Measurements from ENCODE around the gene CCDC196.

DNA sequence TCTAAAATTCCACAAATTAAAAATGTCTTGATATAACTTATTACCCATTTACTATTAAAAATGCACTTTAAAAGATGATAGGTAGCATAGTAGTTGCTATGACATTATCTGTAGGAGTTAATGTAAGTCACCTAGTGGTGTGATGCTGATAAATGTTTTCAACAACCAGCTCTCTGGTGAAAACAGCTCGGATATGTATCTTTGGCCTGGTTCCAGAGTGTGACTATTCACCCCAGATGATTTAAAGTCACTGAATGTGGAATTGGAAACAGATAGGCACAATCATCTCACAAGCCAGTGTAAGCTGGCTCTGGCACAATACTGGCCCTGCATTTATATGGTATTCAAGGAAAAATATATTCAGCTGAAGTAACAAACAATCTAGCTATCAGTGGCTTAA, 9.2 kb upstream of the CCDC196 start:
- TF ChIP-seq CTCF (conservative IDR thresholded peaks at IDR 0.05; ENCODE audit: low read depth, low read length) (no peak), POLR2A (IDR thresholded peaks at IDR 0.05; ENCODE audit: low read depth, low read length) (no peak), RFX5 (IDR thresholded peaks at IDR 0.05; ENCODE audit: low read depth, low read length) (no peak), RAD21 (IDR thresholded peaks at IDR 0.05; ENCODE audit: low read length) (no peak), SMC3 (IDR thresholded peaks at IDR 0.05; ENCODE audit: low read depth, low read length) (no peak), MAZ (IDR thresholded peaks at IDR 0.05; ENCODE audit: borderline replicate concordance, low read depth, low read length) (no peak), RCOR1 (IDR thresholded peaks at IDR 0.05; ENCODE audit: insufficient replicate concordance, low read length) (no peak)
- TF ChIP-seq, protein P1, sequence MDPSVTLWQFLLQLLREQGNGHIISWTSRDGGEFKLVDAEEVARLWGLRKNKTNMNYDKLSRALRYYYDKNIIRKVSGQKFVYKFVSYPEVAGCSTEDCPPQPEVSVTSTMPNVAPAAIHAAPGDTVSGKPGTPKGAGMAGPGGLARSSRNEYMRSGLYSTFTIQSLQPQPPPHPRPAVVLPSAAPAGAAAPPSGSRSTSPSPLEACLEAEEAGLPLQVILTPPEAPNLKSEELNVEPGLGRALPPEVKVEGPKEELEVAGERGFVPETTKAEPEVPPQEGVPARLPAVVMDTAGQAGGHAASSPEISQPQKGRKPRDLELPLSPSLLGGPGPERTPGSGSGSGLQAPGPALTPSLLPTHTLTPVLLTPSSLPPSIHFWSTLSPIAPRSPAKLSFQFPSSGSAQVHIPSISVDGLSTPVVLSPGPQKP (IDR thresholded peaks at IDR 0.05; ENCODE audit: borderline replicate concordance, low read depth, low read length): no peak
